T-helper 1 cell treated with Interleukin-12 subunit alpha and Interleukin-12 subunit beta and Interleukin-4 antibody, amounts not matched to agents 30 μg/mL and 1 μg/mL, for 36 hours (primary cell): ENCODE data around the gene STK24.

Source experiments
- H3K27ac Mint-ChIP-seq: one replicate; pipeline ENCODE4 v1.8.0; 2021; ENCODE audit warnings: mild to moderate bottlenecking, mixed read lengths
- H3K27me3 Mint-ChIP-seq: one replicate; pipeline ENCODE4 v1.8.0; 2021; ENCODE audit warnings: low read depth, mixed read lengths
- H3K36me3 Mint-ChIP-seq: one replicate; pipeline ENCODE4 v1.8.0; 2021; ENCODE audit warnings: low read depth, mixed read lengths
- H3K4me1 Mint-ChIP-seq: one replicate; pipeline ENCODE4 v1.8.0; 2021; ENCODE audit warnings: low read depth, mixed read lengths
- H3K4me3 Mint-ChIP-seq: one replicate; pipeline ENCODE4 v1.8.0; 2021; ENCODE audit warnings: mild to moderate bottlenecking, moderate library complexity, mixed read lengths
- H3K9me3 Mint-ChIP-seq: one replicate; pipeline ENCODE4 v1.8.0; 2021; ENCODE audit warnings: mixed read lengths

The STK24 gene

DNA sequence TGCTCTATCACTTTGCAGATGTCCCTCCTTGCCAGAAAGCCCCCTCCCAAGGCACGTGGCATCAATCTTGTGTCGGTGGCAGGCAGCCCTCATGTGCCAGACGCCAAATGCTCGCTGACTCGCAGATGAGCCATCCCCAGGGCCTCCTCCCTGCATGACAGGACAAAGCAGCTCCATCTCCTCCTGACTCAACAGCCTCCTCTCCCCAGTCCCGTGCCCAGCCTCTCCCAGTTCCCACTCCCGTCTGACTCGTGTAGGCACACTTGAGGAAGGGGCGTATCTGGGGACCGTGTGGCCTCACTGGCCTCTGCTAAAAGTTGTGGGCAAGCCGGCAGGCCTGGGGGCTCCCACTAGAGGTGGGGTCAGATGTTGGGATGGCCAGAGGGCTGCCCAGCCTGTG lies 133.6 kb downstream of the STK24 start:
- Mint-ChIP-seq H3K4me1 (peaks cover 6% of the 10 kb centered on the region), H3K9me3 (no peaks in the 10 kb centered on the region), H3K4me3 (no peak overlapping the region), H3K36me3 (peaks cover 8% of the 10 kb centered on the region), H3K27me3 (no peaks in the 10 kb centered on the region), H3K27ac (no peak overlapping the region)

DNA sequence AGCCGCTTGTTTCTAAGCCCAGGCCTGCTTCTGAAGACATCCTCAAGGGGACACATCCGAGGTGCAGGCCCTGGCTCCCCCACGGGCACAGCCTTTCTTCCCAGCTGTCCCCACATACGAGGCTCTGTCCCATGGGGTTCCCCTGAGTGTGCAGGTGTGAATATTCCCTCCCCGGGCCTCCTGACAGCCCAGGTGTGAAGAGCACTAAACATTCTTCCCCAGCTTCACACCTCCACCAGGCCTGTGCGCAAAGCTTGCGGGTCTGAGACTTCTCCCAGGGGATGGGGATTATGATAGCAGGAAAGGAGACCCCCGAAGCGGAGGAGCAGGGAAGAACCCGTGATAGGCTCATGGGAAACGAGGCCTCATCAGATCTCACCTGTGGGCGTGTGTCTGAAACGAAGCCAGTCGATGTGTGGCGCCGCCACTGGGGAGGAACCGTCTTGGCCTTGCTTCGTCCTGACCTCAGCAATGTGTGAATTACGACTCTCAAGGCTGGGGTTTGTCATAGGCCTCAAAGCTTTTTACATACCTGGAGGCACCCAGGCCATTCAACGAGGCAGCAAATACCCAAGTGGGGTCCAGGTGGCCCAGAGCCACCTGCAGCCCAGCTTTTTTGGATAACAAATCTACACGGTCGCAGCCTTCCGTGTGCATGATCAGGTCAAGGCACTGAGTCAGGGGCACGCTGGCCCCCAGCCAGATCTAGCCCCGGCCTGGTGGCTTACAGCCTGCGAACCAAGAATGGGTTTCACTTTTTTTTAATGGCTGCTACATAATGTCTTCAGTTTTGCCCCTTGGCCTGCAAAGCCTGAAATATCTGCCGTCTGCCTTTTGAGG lies 134.3 kb downstream of the STK24 start:
- Mint-ChIP-seq H3K36me3 (peaks cover 6% of the 10 kb centered on the region), H3K4me3 (no peak overlapping the region), H3K27me3 (no peaks in the 10 kb centered on the region), H3K4me1 (peaks cover 6% of the 10 kb centered on the region), H3K9me3 (no peaks in the 10 kb centered on the region), H3K27ac (no peak overlapping the region)

GRCh38 chr13:98441056-98441676 lies 135.7 kb downstream of the STK24 start:
- Mint-ChIP-seq H3K27me3 (no peaks in the 10 kb centered on the region), H3K9me3 (no peaks in the 10 kb centered on the region), H3K4me1 (peaks cover 6% of the 10 kb centered on the region), H3K27ac (no peak overlapping the region), H3K36me3 (no peaks in the 10 kb centered on the region), H3K4me3 (no peak overlapping the region)

DNA sequence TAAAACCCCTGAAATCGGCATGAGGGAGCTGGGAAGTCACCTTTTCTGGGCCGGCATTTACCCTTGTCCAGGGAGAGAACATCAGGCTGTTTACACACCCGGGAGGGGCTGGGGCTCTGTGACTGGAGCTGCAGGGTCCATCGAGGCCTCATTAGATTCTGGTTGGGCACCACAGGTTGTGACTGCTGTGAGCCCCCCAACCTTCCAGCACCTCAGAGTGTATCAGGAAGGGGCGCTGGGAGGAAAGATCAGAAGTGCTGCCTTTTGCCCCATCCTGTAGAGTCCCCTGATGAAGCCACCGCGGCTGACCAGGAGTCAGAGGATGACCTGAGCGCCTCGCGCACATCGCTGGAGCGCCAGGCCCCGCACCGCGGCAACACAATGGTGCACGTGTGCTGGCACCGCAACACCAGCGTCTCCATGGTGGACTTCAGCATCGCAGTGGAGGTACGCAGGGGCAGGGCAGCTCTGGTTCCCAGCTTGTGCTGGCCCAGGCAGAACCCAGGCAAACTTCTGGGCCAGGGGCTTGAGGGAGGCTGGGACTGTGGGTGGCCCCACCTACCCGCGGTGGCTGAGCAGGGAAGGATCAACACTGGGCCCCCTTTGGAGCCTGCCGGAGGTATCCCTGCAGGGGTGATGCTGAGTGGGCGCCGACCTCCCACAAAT lies 136.4 kb downstream of the STK24 start:
- no peaks in the 10 kb centered on the region for H3K9me3 Mint-ChIP-seq
- peaks cover 4% of the 10 kb centered on the region for H3K4me1 Mint-ChIP-seq
- no peaks in the 10 kb centered on the region for H3K27me3 Mint-ChIP-seq
- no peak overlapping the region for H3K27ac Mint-ChIP-seq
- no peak overlapping the region for H3K4me3 Mint-ChIP-seq
- H3K36me3 Mint-ChIP-seq = no peaks in the 10 kb centered on the region

GRCh38 chr13:98439896-98440295 lies 137.0 kb downstream of the STK24 start:
- Mint-ChIP-seq H3K4me1 (no peaks in the 10 kb centered on the region), H3K36me3 (no peaks in the 10 kb centered on the region), H3K9me3 (no peaks in the 10 kb centered on the region), H3K27me3 (no peaks in the 10 kb centered on the region), H3K4me3 (no peak overlapping the region), H3K27ac (no peak overlapping the region)

DNA sequence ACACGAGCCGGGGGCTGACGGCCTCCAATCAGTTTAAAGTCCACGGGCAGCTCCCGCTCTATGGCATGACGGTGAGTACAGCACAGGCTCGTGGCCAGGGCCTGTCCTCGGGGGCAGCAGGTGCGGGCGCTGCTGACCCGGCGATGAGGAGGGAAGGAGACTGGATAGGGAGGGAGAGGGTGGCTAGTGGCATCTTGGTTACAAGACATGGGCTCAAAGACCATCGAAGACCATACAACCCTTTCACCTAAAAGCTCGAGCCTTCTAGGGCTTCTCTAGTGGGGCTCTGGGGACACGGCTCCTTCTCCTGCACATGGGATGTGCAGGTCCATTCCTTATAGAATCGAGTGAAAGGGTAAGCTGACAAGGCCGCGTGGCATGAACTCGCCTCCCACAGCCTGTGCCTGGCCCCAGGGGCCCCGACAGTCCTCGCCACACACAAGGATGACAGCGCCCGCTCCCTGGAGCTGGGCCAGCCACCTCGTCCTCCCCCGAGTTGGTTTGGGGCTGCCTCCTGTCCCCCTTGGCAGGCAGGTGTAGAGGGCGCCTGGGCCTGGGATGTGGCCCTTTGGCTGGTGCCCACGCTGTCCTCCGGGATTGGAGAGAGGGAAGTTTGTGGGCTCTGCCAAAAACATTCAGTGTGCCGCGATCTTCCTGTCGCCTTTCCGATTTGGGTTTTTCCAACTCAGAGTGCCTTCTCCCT lies 137.6 kb downstream of the STK24 start:
- H3K27ac Mint-ChIP-seq = no peak overlapping the region
- H3K27me3 Mint-ChIP-seq = no peaks in the 10 kb centered on the region
- no peak overlapping the region for H3K4me3 Mint-ChIP-seq
- H3K36me3 Mint-ChIP-seq = no peaks in the 10 kb centered on the region
- no peaks in the 10 kb centered on the region for H3K9me3 Mint-ChIP-seq
- H3K4me1 Mint-ChIP-seq = no peaks in the 10 kb centered on the region

- H3K27me3 Mint-ChIP-seq = no peaks in the 10 kb centered on the region
- H3K36me3 Mint-ChIP-seq = no peaks in the 10 kb centered on the region
- no peak overlapping the region for H3K4me3 Mint-ChIP-seq
- H3K9me3 Mint-ChIP-seq = no peaks in the 10 kb centered on the region
- no peak overlapping the region for H3K27ac Mint-ChIP-seq
- no peaks in the 10 kb centered on the region for H3K4me1 Mint-ChIP-seq
Measured at GRCh38 chr13:98438246-98439125, 138.4 kb downstream of the STK24 start.

GRCh38 chr13:98436233-98436910 lies 140.5 kb downstream of the STK24 start:
- Mint-ChIP-seq H3K4me1 (no peaks in the 10 kb centered on the region), H3K27me3 (no peaks in the 10 kb centered on the region), H3K9me3 (no peaks in the 10 kb centered on the region), H3K36me3 (no peaks in the 10 kb centered on the region), H3K27ac (no peak overlapping the region), H3K4me3 (no peak overlapping the region)

DNA sequence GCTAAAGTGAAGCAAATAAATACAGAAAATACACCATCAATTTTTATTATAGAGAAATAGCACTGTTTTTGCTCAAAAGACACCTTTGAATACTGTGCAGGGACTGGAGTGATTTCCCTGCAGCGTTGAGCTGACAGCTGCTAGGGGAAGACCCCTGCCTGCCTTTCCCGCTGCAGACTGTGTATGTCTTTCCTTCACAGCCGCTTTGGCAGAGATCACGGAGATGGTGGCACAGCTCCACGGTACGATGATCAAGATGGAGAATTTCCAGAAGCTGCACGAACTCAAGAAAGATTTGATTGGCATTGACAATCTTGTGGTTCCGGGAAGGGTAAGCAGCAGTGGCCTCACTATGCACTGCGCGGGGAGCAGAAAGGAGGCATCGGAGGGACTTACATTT lies 141.5 kb downstream of the STK24 start:
- H3K36me3 Mint-ChIP-seq = no peaks in the 10 kb centered on the region
- no peaks in the 10 kb centered on the region for H3K4me1 Mint-ChIP-seq
- no peak overlapping the region for H3K27ac Mint-ChIP-seq
- H3K9me3 Mint-ChIP-seq = no peaks in the 10 kb centered on the region
- H3K4me3 Mint-ChIP-seq = no peak overlapping the region
- H3K27me3 Mint-ChIP-seq = no peaks in the 10 kb centered on the region

DNA sequence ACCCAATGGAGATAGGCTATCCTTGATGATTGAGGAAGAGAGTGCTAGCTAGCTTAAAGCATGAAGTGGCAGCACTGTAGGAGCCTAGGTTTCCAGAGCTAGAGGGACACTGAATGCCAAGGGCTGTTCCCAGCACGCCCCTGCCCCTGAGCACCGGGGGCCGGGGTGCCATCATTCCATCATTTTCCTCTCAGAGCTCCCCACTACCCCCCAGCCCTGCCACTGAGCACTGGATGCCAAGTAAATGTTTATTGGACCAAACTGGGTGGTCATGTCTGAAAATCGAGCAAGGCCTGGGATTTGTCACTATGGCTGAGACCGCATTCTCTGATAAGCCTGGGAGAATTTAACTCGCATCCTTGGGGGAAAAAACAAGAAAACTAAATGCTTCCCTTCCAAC lies 142.8 kb downstream of the STK24 start:
- Mint-ChIP-seq H3K36me3 (no peaks in the 10 kb centered on the region), H3K27me3 (no peaks in the 10 kb centered on the region), H3K9me3 (no peaks in the 10 kb centered on the region), H3K27ac (no peak overlapping the region), H3K4me1 (no peaks in the 10 kb centered on the region), H3K4me3 (no peak overlapping the region)

- Mint-ChIP-seq H3K36me3 (no peaks in the 10 kb centered on the region), H3K4me3 (no peak overlapping the region), H3K27ac (no peak overlapping the region)
Measured at GRCh38 chr13:98433654-98434053, 143.3 kb downstream of the STK24 start.

GRCh38 chr13:98432638-98433037 lies 144.3 kb downstream of the STK24 start:
- H3K27ac Mint-ChIP-seq = no peak overlapping the region
- H3K27me3 Mint-ChIP-seq = peaks cover 4% of the 10 kb centered on the region
- no peaks in the 10 kb centered on the region for H3K4me1 Mint-ChIP-seq
- H3K4me3 Mint-ChIP-seq = no peak overlapping the region
- no peaks in the 10 kb centered on the region for H3K36me3 Mint-ChIP-seq
- no peaks in the 10 kb centered on the region for H3K9me3 Mint-ChIP-seq

More at GRCh38 chr13:98433654-98434053, 143.3 kb downstream of the STK24 start:
- Mint-ChIP-seq H3K4me1 (no peaks in the 10 kb centered on the region), H3K27me3 (no peaks in the 10 kb centered on the region), H3K9me3 (no peaks in the 10 kb centered on the region)

- H3K9me3 Mint-ChIP-seq = no peaks in the 10 kb centered on the region
- peaks cover 4% of the 10 kb centered on the region for H3K27me3 Mint-ChIP-seq
- no peak overlapping the region for H3K4me3 Mint-ChIP-seq
- no peak overlapping the region for H3K27ac Mint-ChIP-seq
- H3K36me3 Mint-ChIP-seq = no peaks in the 10 kb centered on the region
- no peaks in the 10 kb centered on the region for H3K4me1 Mint-ChIP-seq
Measured at GRCh38 chr13:98429977-98430736, 146.8 kb downstream of the STK24 start.
